Right kidney (tissue), 1 donor: ENCODE results near the gene MARK1.

Experiments used
- DNase-seq: peaks from one replicate; pipeline ENCODE4 v3.0.0-alpha.2; 2016

The MARK1 gene

GRCh38 chr1:220711056-220711809 is 183.3 kb downstream of the MARK1 start:
- DNase-seq, result no peak
